Astrocyte (in vitro differentiated cells and primary cell): ENCODE measurements around the gene PLEKHA6. TPM values are rescaled to one million over a fixed set of nuclear protein-coding genes. Genes with fewer than 3 reads are reported as not detected.

Experiments
- DNase-seq: peaks from one replicate; pipeline ENCODE4 v3.0.0-alpha.2; 2010; ENCODE audit warnings: low read depth
- FAIRE-seq: peaks from 2 replicates; lab custom pipeline; 2011; peaks lifted over from hg19 to GRCh38; lab: Jason Lieb, UNC
- H2AFZ ChIP-seq: 2 replicates; pipeline ENCODE4 v1.6.0; 2012; ENCODE audit warnings: low read depth, low read length, inconsistent platforms
- H3K27ac ChIP-seq: 2 replicates; pipeline ENCODE4 v1.5.1; 2011; ENCODE audit warnings: low read depth, low read length, inconsistent platforms
- H3K27me3 ChIP-seq: 2 replicates; pipeline ENCODE4 v1.6.0; 2011; ENCODE audit warnings: low read length, inconsistent platforms; ENCODE audit not compliant: insufficient read depth
- H3K36me3 ChIP-seq: 2 replicates; pipeline ENCODE4 v1.5.1; 2011; ENCODE audit warnings: low read length, inconsistent platforms; ENCODE audit not compliant: insufficient read depth
- H3K4me1 ChIP-seq: 2 replicates; pipeline ENCODE4 v1.5.1; 2011; ENCODE audit warnings: low read length, inconsistent platforms; ENCODE audit not compliant: insufficient read depth
- H3K4me2 ChIP-seq: 2 replicates; pipeline ENCODE4 v1.6.0; 2012; ENCODE audit warnings: low read length, inconsistent platforms
- H3K4me3 ChIP-seq: 2 replicates; pipeline ENCODE4 v1.5.1; 2011; ENCODE audit warnings: low read depth, mild to moderate bottlenecking, low read length, inconsistent platforms; ENCODE audit not compliant: insufficient read depth
- H3K79me2 ChIP-seq: 2 replicates; pipeline ENCODE4 v1.6.0; 2012; ENCODE audit warnings: mild to moderate bottlenecking, low read length, inconsistent platforms; ENCODE audit not compliant: insufficient read depth
- H3K9ac ChIP-seq: 2 replicates; pipeline ENCODE4 v1.6.0; 2012; ENCODE audit warnings: mild to moderate bottlenecking, low read length, inconsistent platforms
- H3K9me3 ChIP-seq: 2 replicates; pipeline ENCODE4 v1.5.1; 2012; ENCODE audit warnings: low read depth, mild to moderate bottlenecking, low read length, inconsistent platforms; ENCODE audit not compliant: insufficient read depth
- H4K20me1 ChIP-seq: 2 replicates; pipeline ENCODE4 v1.6.0; 2012; ENCODE audit warnings: low read length, inconsistent platforms; ENCODE audit not compliant: insufficient read depth
- H3K27ac Mint-ChIP-seq: one replicate; pipeline ENCODE4 v1.8.0; 2021; ENCODE audit warnings: mild to moderate bottlenecking, mixed read lengths; ENCODE audit not compliant: unreplicated experiment
- H3K27me3 Mint-ChIP-seq: one replicate; pipeline ENCODE4 v1.8.0; 2021; ENCODE audit warnings: low read depth, mixed read lengths; ENCODE audit not compliant: unreplicated experiment
- H3K36me3 Mint-ChIP-seq: one replicate; pipeline ENCODE4 v1.8.0; 2021; ENCODE audit warnings: low read depth, mixed read lengths; ENCODE audit not compliant: unreplicated experiment
- H3K4me1 Mint-ChIP-seq: one replicate; pipeline ENCODE4 v1.8.0; 2021; ENCODE audit warnings: low read depth, mixed read lengths; ENCODE audit not compliant: unreplicated experiment
- H3K4me3 Mint-ChIP-seq: one replicate; pipeline ENCODE4 v1.8.0; 2021; ENCODE audit warnings: mild to moderate bottlenecking, moderate library complexity, mixed read lengths; ENCODE audit not compliant: unreplicated experiment
- H3K9me3 Mint-ChIP-seq: one replicate; pipeline ENCODE4 v1.8.0; 2021; ENCODE audit warnings: mild to moderate bottlenecking, mixed read lengths; ENCODE audit not compliant: unreplicated experiment
- CTCF ChIP-seq: IDR thresholded peaks from 2 replicates; pipeline ENCODE4 v1.5.1; 2011; ENCODE audit warnings: low read depth, mild to moderate bottlenecking, inconsistent platforms, low read length, moderate library complexity; ENCODE audit not compliant: insufficient read depth
- EZH2 ChIP-seq: IDR thresholded peaks from 2 replicates; pipeline ENCODE4 v1.6.1; 2012; ENCODE audit warnings: mild to moderate bottlenecking, low read length, inconsistent platforms; ENCODE audit not compliant: insufficient read depth
- total RNA-seq: library from RNA; stranded (reverse); gene quantifications from 2 replicates; pipeline ENCODE4 v1.2.1, GENCODE V29; 2021

The PLEKHA6 gene
- total RNA-seq, 1 donor from 2014 or later: 1.5 TPM

- H3K36me3 ChIP-seq: no peaks in the 10 kb centered on the region
- no peaks in the 10 kb centered on the region for H3K36me3 Mint-ChIP-seq
These were observed 109.2 kb downstream of the PLEKHA6 start for GRCh38 chr1:204250428-204251030.

GRCh38 chr1:204249736-204250427, 109.8 kb downstream of the PLEKHA6 start:
- no peak overlapping the region for H3K4me3 Mint-ChIP-seq
- Histone ChIP-seq H3K9ac (no peak overlapping the region), H3K4me2 (no peak overlapping the region), H3K4me3 (no peak overlapping the region), H3K79me2 (no peaks in the 10 kb centered on the region), H3K36me3 (no peaks in the 10 kb centered on the region), H2AFZ (no peak overlapping the region), H3K4me1 (no peaks in the 10 kb centered on the region), H3K9me3 (no peaks in the 10 kb centered on the region), H3K27me3 (peaks cover 7% of the 10 kb centered on the region), H3K27ac (no peak overlapping the region), H4K20me1 (no peaks in the 10 kb centered on the region)
- H3K9me3 Mint-ChIP-seq: no peaks in the 10 kb centered on the region
- H3K27ac Mint-ChIP-seq: no peak overlapping the region
- H3K4me1 Mint-ChIP-seq: peaks cover 2% of the 10 kb centered on the region
- TF ChIP-seq EZH2 (no peak), CTCF (no peak)
- peaks cover 55% of the 10 kb centered on the region for H3K27me3 Mint-ChIP-seq
- DNase-seq (no peak), FAIRE-seq (no peak)
- H3K36me3 Mint-ChIP-seq: no peaks in the 10 kb centered on the region

More at GRCh38 chr1:204250428-204251030, 109.2 kb downstream of the PLEKHA6 start:
- TF ChIP-seq CTCF: no peak
- no peak for TF ChIP-seq EZH2
- Histone ChIP-seq H2AFZ (no peak overlapping the region), H3K9me3 (no peaks in the 10 kb centered on the region), H3K79me2 (no peaks in the 10 kb centered on the region), H4K20me1 (no peaks in the 10 kb centered on the region), H3K27ac (no peak overlapping the region), H3K4me2 (no peak overlapping the region), H3K9ac (no peak overlapping the region), H3K4me1 (peaks cover 2% of the 10 kb centered on the region), H3K27me3 (peaks cover 7% of the 10 kb centered on the region), H3K4me3 (no peak overlapping the region)
- H3K4me1 Mint-ChIP-seq: peaks cover 6% of the 10 kb centered on the region
- no peak overlapping the region for H3K4me3 Mint-ChIP-seq
- FAIRE-seq: no peak
- no peak for DNase-seq
- H3K9me3 Mint-ChIP-seq: no peaks in the 10 kb centered on the region
- H3K27me3 Mint-ChIP-seq: peaks cover 51% of the 10 kb centered on the region
- H3K27ac Mint-ChIP-seq: no peak overlapping the region

- peaks cover 2% of the 10 kb centered on the region for H3K4me1 Mint-ChIP-seq
- Histone ChIP-seq H3K79me2 (no peaks in the 10 kb centered on the region), H2AFZ (no peak overlapping the region), H3K9me3 (no peaks in the 10 kb centered on the region), H3K27me3 (peaks cover 7% of the 10 kb centered on the region), H3K4me2 (no peak overlapping the region), H3K27ac (no peak overlapping the region), H3K36me3 (no peaks in the 10 kb centered on the region), H3K4me3 (no peak overlapping the region), H4K20me1 (no peaks in the 10 kb centered on the region), H3K4me1 (no peaks in the 10 kb centered on the region), H3K9ac (no peak overlapping the region)
- DNase-seq: no peak
- H3K36me3 Mint-ChIP-seq: no peaks in the 10 kb centered on the region
- peaks cover 55% of the 10 kb centered on the region for H3K27me3 Mint-ChIP-seq
- H3K27ac Mint-ChIP-seq: no peak overlapping the region
- no peak for FAIRE-seq
- no peak for TF ChIP-seq CTCF
- no peak for TF ChIP-seq EZH2
- no peak overlapping the region for H3K4me3 Mint-ChIP-seq
- no peaks in the 10 kb centered on the region for H3K9me3 Mint-ChIP-seq
These were observed 110.8 kb downstream of the PLEKHA6 start for GRCh38 chr1:204248954-204249353.
